ENCODE measurements around the gene PIR. TPM values are rescaled to one million over a fixed set of nuclear protein-coding genes. Genes with fewer than 3 reads are reported as not detected.

Gene PIR
- total RNA-seq: 10 to 100 TPM in 3 of 4 donors, 1 to 10 TPM in 1; 9.8 to 54.7 (median 25.0) TPM

DNA sequence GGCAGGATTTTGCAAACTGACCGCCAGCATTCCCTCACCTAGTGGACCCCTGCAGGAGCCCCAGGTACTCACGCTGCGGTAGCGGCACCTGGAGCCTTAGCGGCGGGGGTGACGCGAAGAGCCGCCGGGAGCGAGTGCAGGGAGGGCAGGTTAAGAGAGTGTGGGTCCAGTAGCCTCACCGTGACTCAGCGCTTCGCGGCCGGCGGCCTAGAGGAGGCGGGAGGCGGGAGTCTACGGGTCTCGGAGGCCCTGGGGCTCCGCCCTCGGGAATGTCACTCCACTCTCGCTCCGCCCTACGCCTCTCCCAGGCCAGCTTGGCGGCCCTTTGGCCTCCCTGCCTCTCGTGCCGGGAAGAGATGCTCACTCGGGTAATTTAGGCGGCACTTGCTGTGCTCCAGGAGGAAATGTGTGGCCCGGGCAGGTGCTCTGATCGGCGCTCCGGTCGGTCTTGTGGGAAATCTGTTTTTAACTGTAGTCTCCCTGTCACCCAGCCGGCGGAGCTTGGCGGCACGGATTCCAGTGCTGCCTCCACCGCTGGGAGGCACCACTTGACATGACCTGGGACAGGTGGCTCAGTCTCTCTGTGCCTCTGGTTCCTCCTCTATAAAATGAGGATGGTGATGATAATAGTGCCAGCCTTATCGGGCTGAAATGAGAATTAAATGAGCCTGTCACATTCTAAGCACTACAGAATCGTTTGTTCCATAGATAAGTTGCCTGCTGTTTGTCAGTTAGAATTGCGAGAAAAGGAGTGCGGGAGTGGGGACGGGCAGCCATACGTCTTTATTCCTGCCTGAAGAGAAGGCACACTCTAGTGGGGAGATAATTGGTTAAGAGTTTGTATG is at the start of gene PIR:
TSS of gene PIR (minus strand) at position 216 of the 845 bp plus-strand sequence. CDS start 2,076 bp downstream, outside the sequence.
- TF ChIP-seq, protein P1, sequence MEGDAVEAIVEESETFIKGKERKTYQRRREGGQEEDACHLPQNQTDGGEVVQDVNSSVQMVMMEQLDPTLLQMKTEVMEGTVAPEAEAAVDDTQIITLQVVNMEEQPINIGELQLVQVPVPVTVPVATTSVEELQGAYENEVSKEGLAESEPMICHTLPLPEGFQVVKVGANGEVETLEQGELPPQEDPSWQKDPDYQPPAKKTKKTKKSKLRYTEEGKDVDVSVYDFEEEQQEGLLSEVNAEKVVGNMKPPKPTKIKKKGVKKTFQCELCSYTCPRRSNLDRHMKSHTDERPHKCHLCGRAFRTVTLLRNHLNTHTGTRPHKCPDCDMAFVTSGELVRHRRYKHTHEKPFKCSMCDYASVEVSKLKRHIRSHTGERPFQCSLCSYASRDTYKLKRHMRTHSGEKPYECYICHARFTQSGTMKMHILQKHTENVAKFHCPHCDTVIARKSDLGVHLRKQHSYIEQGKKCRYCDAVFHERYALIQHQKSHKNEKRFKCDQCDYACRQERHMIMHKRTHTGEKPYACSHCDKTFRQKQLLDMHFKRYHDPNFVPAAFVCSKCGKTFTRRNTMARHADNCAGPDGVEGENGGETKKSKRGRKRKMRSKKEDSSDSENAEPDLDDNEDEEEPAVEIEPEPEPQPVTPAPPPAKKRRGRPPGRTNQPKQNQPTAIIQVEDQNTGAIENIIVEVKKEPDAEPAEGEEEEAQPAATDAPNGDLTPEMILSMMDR (IDR thresholded peaks at IDR 0.05): no peak
- DNase-seq (ENCODE audit: low spot score) (peak; percentile 46), ATAC-seq (ENCODE audit: low FRiP score) (peak; percentile 99)

DNA sequence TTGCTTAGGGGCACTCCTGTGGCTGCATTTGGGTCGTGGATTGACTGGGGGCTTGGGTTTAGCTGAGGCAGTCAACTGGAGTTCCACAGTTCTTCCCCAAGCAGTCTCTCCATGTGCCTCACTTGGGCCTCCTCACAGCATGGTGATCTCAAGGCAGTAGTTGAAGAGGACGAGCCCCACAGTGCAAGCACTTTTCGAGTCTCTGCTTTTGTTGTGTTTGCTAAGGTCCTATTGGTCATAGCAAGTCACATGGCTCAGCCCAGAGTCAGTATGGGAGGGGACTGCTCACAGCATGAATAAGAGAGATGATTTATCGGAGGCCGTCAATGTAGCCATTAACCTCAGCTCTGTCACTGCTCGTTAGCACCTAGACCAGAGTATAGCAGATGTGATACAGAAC is 37.2 kb upstream of the PIR start:
- TF ChIP-seq, protein P1 (IDR thresholded peaks at IDR 0.05): no peak
- no peak for DNase-seq (ENCODE audit: low spot score)
- no peak for ATAC-seq (ENCODE audit: low FRiP score)

DNA sequence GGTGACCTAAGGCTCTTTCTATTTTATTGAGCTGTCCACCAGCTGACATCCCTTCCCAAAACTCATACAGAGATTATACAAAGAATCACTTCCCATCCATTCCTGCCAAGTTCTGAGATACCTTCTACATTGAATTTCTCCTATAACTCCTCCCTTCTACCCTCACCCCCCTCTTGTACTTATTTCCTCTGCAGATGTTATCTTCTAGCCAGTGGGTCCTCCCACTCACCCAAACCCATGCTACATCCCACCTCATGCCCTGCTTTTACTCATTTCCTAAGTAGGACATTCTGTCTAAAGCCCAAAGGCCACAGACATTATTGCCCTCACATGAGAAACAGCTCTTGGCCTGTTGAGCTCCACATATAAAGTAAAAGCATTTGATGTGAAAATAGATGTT is 36.0 kb upstream of the PIR start:
- ATAC-seq (ENCODE audit: low FRiP score) (no peak), DNase-seq (ENCODE audit: low spot score) (no peak)
- TF ChIP-seq, protein P1 (IDR thresholded peaks at IDR 0.05): no peak

DNA sequence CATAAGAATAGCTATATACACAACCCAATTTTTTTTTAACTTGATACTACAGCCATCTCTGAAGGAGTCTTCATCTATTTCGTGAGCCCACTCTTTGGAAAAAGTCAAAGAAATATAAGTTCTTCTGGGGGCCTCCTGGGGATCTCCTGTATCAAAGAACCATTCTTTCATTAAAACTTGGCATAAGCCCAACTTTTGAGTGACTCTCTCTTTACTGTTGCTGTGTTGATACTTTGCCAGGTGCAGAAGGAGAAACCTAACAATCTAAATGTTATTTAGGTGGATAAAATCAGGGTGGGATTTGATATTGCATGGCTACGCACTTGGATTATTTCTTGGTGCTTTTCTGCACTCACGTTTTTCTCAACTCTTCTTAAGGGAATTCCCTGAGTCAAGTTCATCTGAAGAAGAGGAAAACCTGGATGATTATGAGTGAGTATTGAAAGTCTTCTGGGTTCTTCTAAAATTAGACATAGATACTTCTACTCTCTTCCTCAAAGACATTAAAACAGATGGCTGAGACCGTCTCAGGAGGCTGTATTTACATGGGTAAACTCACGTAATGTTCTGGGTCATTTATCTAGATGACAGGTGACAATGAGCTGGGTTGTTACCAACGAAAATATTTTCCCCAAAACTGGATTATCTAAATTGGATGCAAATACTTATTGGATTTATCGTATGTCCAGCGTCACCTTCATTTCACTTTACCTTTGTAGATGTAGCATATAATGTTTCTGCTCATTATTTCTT is 32.7 kb upstream of the PIR start:
- DNase-seq (ENCODE audit: low spot score): no peak
- TF ChIP-seq, protein P1 (IDR thresholded peaks at IDR 0.05): no peak
- no peak for ATAC-seq (ENCODE audit: low FRiP score)

DNA sequence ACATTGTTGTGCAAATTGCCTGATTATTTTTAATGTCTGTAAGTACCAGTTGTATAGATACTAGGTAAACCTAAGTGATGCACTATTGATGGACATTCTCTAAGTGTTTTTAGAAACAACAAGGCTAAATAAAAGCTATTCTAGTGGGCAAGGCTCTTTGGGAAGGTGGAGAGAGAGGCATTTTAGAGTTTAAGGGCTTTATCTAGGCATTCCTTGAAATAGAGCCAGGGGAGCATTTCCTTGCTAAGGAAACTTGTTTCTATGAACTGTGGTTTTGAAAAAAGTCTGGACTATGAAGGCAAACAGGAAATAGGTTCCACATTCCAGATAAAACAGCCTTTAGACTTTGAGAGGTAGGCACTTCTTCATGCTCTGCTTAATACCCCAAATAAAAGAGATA is 31.3 kb upstream of the PIR start:
- ATAC-seq (ENCODE audit: low FRiP score) (no peak), DNase-seq (ENCODE audit: low spot score) (no peak)
- TF ChIP-seq, protein P1 (IDR thresholded peaks at IDR 0.05): no peak

DNA sequence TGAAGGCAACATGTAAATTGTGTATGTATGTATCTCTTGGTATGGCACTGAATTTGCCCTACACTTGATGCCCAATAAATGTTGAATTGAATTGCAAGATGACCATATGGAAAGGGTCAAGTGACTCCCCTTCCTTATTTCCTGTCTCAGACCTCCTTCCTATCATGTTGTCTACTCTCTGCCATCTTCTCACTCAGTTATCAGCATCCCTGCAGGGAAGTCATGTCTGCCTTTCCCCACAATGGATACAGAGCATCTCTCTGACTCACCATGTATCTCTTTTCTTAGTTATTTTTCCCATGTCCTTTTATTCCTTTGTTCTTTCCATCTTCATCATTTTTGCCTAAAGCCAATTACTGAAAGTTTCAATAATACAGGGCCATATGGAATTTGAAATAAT is 30.0 kb upstream of the PIR start:
- TF ChIP-seq, protein P1 (IDR thresholded peaks at IDR 0.05): no peak
- ATAC-seq (ENCODE audit: low FRiP score): no peak
- DNase-seq (ENCODE audit: low spot score): no peak

Measured in omental fat pad (tissue), 4 donors.